Measurements from ENCODE around the gene LMBR1L. TPM values are rescaled to one million over a fixed set of nuclear protein-coding genes. Genes with fewer than 3 reads are reported as not detected.
A peak's percentile ranks its signal among the peaks of the same experiment; 100 is the strongest.

The LMBR1L gene
- total and polyA plus RNA-seq, 10 of the 15 experiments (the other 5 are each of a cell fraction or from before 2014, with no cell fraction given): 2.1 to 42.6 (median 20.0) TPM

DNA sequence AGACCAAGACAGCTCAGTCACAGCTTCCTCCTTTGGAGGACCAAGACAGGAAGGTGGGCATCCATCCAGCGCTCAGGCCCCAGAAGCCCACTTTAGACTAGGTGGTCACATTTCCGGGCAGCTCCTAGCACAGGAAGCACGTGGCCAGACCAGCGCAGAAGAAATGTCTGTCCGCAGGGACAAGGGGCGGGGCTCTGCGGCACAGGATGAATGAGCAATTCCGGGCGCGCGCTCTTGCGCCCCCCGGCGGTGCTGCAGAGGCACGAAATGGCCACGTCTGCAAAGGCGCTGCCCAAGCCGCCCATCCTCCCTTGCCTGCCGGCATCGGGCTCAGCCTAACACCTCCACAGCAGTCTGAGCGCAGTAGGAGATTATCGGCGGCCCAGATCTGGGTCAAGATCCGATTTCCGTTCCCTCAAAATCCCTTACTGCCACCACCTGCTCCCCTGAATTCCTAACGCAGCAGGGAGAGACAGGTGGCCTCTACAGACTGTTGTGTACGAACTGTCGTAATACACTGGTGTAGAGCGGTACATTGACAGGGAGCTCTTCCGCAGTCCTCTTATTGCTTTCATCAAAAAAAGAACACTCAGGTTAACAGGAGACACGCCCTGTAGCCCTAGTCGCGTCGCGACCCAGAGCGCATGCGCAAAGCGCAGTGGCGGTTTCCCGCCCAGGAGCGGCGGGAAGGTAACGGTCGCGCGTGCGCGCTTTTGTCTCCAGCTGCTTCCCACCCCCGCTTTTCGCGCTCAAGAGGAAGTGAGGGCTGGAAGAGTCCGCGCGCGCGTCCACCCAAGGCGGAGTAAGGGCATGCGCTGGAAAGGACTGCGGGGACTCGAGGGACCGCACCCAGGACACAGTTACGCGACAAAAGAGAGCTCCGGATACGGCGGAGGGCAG is 19.8 kb upstream of the LMBR1L start (continued):
- no peak; the same call in 1 of the 2 replicates for TF ChIP-seq ZBTB11 (CRISPR knock-in tag; IDR thresholded peaks at IDR 0.05)
- TF ChIP-seq, protein P1, sequence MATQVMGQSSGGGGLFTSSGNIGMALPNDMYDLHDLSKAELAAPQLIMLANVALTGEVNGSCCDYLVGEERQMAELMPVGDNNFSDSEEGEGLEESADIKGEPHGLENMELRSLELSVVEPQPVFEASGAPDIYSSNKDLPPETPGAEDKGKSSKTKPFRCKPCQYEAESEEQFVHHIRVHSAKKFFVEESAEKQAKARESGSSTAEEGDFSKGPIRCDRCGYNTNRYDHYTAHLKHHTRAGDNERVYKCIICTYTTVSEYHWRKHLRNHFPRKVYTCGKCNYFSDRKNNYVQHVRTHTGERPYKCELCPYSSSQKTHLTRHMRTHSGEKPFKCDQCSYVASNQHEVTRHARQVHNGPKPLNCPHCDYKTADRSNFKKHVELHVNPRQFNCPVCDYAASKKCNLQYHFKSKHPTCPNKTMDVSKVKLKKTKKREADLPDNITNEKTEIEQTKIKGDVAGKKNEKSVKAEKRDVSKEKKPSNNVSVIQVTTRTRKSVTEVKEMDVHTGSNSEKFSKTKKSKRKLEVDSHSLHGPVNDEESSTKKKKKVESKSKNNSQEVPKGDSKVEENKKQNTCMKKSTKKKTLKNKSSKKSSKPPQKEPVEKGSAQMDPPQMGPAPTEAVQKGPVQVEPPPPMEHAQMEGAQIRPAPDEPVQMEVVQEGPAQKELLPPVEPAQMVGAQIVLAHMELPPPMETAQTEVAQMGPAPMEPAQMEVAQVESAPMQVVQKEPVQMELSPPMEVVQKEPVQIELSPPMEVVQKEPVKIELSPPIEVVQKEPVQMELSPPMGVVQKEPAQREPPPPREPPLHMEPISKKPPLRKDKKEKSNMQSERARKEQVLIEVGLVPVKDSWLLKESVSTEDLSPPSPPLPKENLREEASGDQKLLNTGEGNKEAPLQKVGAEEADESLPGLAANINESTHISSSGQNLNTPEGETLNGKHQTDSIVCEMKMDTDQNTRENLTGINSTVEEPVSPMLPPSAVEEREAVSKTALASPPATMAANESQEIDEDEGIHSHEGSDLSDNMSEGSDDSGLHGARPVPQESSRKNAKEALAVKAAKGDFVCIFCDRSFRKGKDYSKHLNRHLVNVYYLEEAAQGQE (IDR thresholded peaks at IDR 0.05; ENCODE audit: low read depth, low read length): no peak
- peak; percentile 99 for TF ChIP-seq MXI1 (IDR thresholded peaks at IDR 0.05; ENCODE audit: low read depth, low read length)
- TF ChIP-seq KAT2A (conservative IDR thresholded peaks at IDR 0.05; ENCODE audit: control insufficient read depth, low read depth, low read length): no peak
- TF ChIP-seq ATF7 (IDR thresholded peaks at IDR 0.05; ENCODE audit: low read depth): peak; percentile 50; the same call in 1 of the 2 replicates
- no peak for TF ChIP-seq ZNF384 (IDR thresholded peaks at IDR 0.05; ENCODE audit: borderline replicate concordance, low read depth, low read length)
- TF ChIP-seq HDAC2 (IDR thresholded peaks at IDR 0.05): no peak
- TF ChIP-seq CTCF (IDR thresholded peaks at IDR 0.05 in 2 of 3, conservative IDR thresholded peaks at IDR 0.05 in 1 of 3; ENCODE audit: control insufficient read depth in 2 of 3, extremely low read depth in 1 of 3, insufficient read depth in 1 of 3, low read depth in 3 of 3, low read length in 3 of 3): peak; percentile 95 to 96 (median 95)
- peak; percentile 10; the same call in 1 of the 2 replicates for TF ChIP-seq ZBED1 (IDR thresholded peaks at IDR 0.05; ENCODE audit: borderline replicate concordance)
- TF ChIP-seq EGR1 (IDR thresholded peaks at IDR 0.05; ENCODE audit: borderline replicate concordance in 1 of 2, low read depth in 2 of 2, low read length in 2 of 2): peak; percentile 59 to 98
- peak; percentile 37; the same call in 1 of the 2 replicates for TF ChIP-seq RAD21 (IDR thresholded peaks at IDR 0.05; ENCODE audit: insufficient read depth, low read depth, low read length)
- TF ChIP-seq BHLHE40 (IDR thresholded peaks at IDR 0.05; ENCODE audit: borderline replicate concordance in 1 of 2, low read depth in 2 of 2, low read length in 1 of 2): peak; percentile 66 to 78
- TF ChIP-seq TCF7 (IDR thresholded peaks at IDR 0.05; ENCODE audit: borderline replicate concordance): no peak
- peak; percentile 8 for TF ChIP-seq SMAD1 (IDR thresholded peaks at IDR 0.05; ENCODE audit: low read depth, partially characterized antibody)

Measured in GM12878 (cell line).